Measurements from ENCODE around the gene CSNK1G3.
"Not testable (repeated sequence)": the region's sequence is repeated elsewhere in the genome, so short reads cannot be mapped to it uniquely, and the experiment has no call there.

CSNK1G3 gene

GRCh38 chr5:123601610-123602009 lies 89.6 kb downstream of the CSNK1G3 start:
- Histone ChIP-seq H3K9ac (ENCODE audit: low read depth, low read length) (no peak overlapping the region), H3K36me3 (ENCODE audit: control insufficient read depth, insufficient read depth, low read length) (peaks cover 22% of the 10 kb centered on the region), H3K27me3 (ENCODE audit: control insufficient read depth, insufficient read depth, low read length) (no peaks in the 10 kb centered on the region), H3K27ac (ENCODE audit: low read depth, low read length) (no peak overlapping the region), H3K4me3 (ENCODE audit: low read depth, low read length) (no peak overlapping the region), H3K9me3 (ENCODE audit: control insufficient read depth, insufficient read depth, low read length) (no peaks in the 10 kb centered on the region), H3K4me1 (ENCODE audit: control insufficient read depth, insufficient read depth, low read length) (0 out of 2 replicates have a peak, but pooled peaks cover 5% of the 10 kb centered on the region)

GRCh38 chr5:123605822-123606221 lies 93.8 kb downstream of the CSNK1G3 start:
- H3K9me3 ChIP-seq (ENCODE audit: control insufficient read depth, insufficient read depth, low read length): no peaks in the 10 kb centered on the region
- no peak overlapping the region for H3K27ac ChIP-seq (ENCODE audit: low read depth, low read length)
- no peaks in the 10 kb centered on the region for H3K27me3 ChIP-seq (ENCODE audit: control insufficient read depth, insufficient read depth, low read length)
- H3K4me1 ChIP-seq (ENCODE audit: control insufficient read depth, insufficient read depth, low read length): 0 out of 2 replicates have a peak, but pooled peaks cover 5% of the 10 kb centered on the region
- peaks cover 25% of the 10 kb centered on the region for H3K36me3 ChIP-seq (ENCODE audit: control insufficient read depth, insufficient read depth, low read length)
- no peak overlapping the region for H3K9ac ChIP-seq (ENCODE audit: low read depth, low read length)
- no peak overlapping the region for H3K4me3 ChIP-seq (ENCODE audit: low read depth, low read length)

GRCh38 chr5:123610209-123610608 lies 98.2 kb downstream of the CSNK1G3 start:
- Histone ChIP-seq H3K9ac (ENCODE audit: low read depth, low read length) (no peak overlapping the region), H3K4me3 (ENCODE audit: low read depth, low read length) (no peak overlapping the region), H3K27ac (ENCODE audit: low read depth, low read length) (no peak overlapping the region), H3K9me3 (ENCODE audit: control insufficient read depth, insufficient read depth, low read length) (no peaks in the 10 kb centered on the region), H3K36me3 (ENCODE audit: control insufficient read depth, insufficient read depth, low read length) (peaks cover 29% of the 10 kb centered on the region), H3K27me3 (ENCODE audit: control insufficient read depth, insufficient read depth, low read length) (no peaks in the 10 kb centered on the region), H3K4me1 (ENCODE audit: control insufficient read depth, insufficient read depth, low read length) (no peaks in the 10 kb centered on the region)

- Histone ChIP-seq H3K9ac (ENCODE audit: low read depth, low read length) (no peak overlapping the region), H3K4me1 (ENCODE audit: control insufficient read depth, insufficient read depth, low read length) (no peaks in the 10 kb centered on the region), H3K4me3 (ENCODE audit: low read depth, low read length) (no peak overlapping the region), H3K36me3 (ENCODE audit: control insufficient read depth, insufficient read depth, low read length) (peaks cover 26% of the 10 kb centered on the region), H3K27ac (ENCODE audit: low read depth, low read length) (no peak overlapping the region), H3K9me3 (ENCODE audit: control insufficient read depth, insufficient read depth, low read length) (no peaks in the 10 kb centered on the region), H3K27me3 (ENCODE audit: control insufficient read depth, insufficient read depth, low read length) (no peaks in the 10 kb centered on the region)
Observed at GRCh38 chr5:123610665-123611405, 98.9 kb downstream of the CSNK1G3 start.

- H3K9ac ChIP-seq (ENCODE audit: low read depth, low read length): no peak overlapping the region
- no peak overlapping the region for H3K27ac ChIP-seq (ENCODE audit: low read depth, low read length)
- H3K9me3 ChIP-seq (ENCODE audit: control insufficient read depth, insufficient read depth, low read length): no peaks in the 10 kb centered on the region
- no peaks in the 10 kb centered on the region for H3K4me1 ChIP-seq (ENCODE audit: control insufficient read depth, insufficient read depth, low read length)
- H3K4me3 ChIP-seq (ENCODE audit: low read depth, low read length): no peak overlapping the region
- no peaks in the 10 kb centered on the region for H3K27me3 ChIP-seq (ENCODE audit: control insufficient read depth, insufficient read depth, low read length)
- H3K36me3 ChIP-seq (ENCODE audit: control insufficient read depth, insufficient read depth, low read length): peaks cover 21% of the 10 kb centered on the region
Observed at GRCh38 chr5:123611406-123611709, 99.4 kb downstream of the CSNK1G3 start.

- Histone ChIP-seq H3K9me3 (ENCODE audit: control insufficient read depth, insufficient read depth, low read length) (no peaks in the 10 kb centered on the region), H3K36me3 (ENCODE audit: control insufficient read depth, insufficient read depth, low read length) (peaks cover 14% of the 10 kb centered on the region), H3K9ac (ENCODE audit: low read depth, low read length) (no peak overlapping the region), H3K27me3 (ENCODE audit: control insufficient read depth, insufficient read depth, low read length) (no peaks in the 10 kb centered on the region), H3K4me1 (ENCODE audit: control insufficient read depth, insufficient read depth, low read length) (no peaks in the 10 kb centered on the region), H3K4me3 (ENCODE audit: low read depth, low read length) (no peak overlapping the region), H3K27ac (ENCODE audit: low read depth, low read length) (no peak overlapping the region)
Observed at GRCh38 chr5:123617561-123617960, 105.6 kb downstream of the CSNK1G3 start.

- Histone ChIP-seq H3K4me3 (ENCODE audit: low read depth, low read length) (no peak overlapping the region), H3K9me3 (ENCODE audit: control insufficient read depth, insufficient read depth, low read length) (no peaks in the 10 kb centered on the region), H3K9ac (ENCODE audit: low read depth, low read length) (no peak overlapping the region), H3K36me3 (ENCODE audit: control insufficient read depth, insufficient read depth, low read length) (no peaks in the 10 kb centered on the region), H3K4me1 (ENCODE audit: control insufficient read depth, insufficient read depth, low read length) (no peaks in the 10 kb centered on the region), H3K27me3 (ENCODE audit: control insufficient read depth, insufficient read depth, low read length) (no peaks in the 10 kb centered on the region), H3K27ac (ENCODE audit: low read depth, low read length) (no peak overlapping the region)
Observed at GRCh38 chr5:123626051-123626450, 114.1 kb downstream of the CSNK1G3 start.

GRCh38 chr5:123628860-123629544 lies 117.0 kb downstream of the CSNK1G3 start:
- no peak overlapping the region for H3K9ac ChIP-seq (ENCODE audit: low read depth, low read length)
- H3K36me3 ChIP-seq (ENCODE audit: control insufficient read depth, insufficient read depth, low read length): no peaks in the 10 kb centered on the region
- H3K27ac ChIP-seq (ENCODE audit: low read depth, low read length): no peak overlapping the region
- no peaks in the 10 kb centered on the region for H3K9me3 ChIP-seq (ENCODE audit: control insufficient read depth, insufficient read depth, low read length)
- H3K4me1 ChIP-seq (ENCODE audit: control insufficient read depth, insufficient read depth, low read length): no peaks in the 10 kb centered on the region
- no peaks in the 10 kb centered on the region for H3K27me3 ChIP-seq (ENCODE audit: control insufficient read depth, insufficient read depth, low read length)
- H3K4me3 ChIP-seq (ENCODE audit: low read depth, low read length): no peak overlapping the region

- Histone ChIP-seq H3K4me1 (ENCODE audit: control insufficient read depth, insufficient read depth, low read length) (no peaks in the 10 kb centered on the region), H3K9ac (ENCODE audit: low read depth, low read length) (no peak overlapping the region), H3K27ac (ENCODE audit: low read depth, low read length) (no peak overlapping the region), H3K4me3 (ENCODE audit: low read depth, low read length) (no peak overlapping the region), H3K9me3 (ENCODE audit: control insufficient read depth, insufficient read depth, low read length) (no peaks in the 10 kb centered on the region), H3K27me3 (ENCODE audit: control insufficient read depth, insufficient read depth, low read length) (no peaks in the 10 kb centered on the region), H3K36me3 (ENCODE audit: control insufficient read depth, insufficient read depth, low read length) (no peaks in the 10 kb centered on the region)
Observed at GRCh38 chr5:123636006-123636405, 124.0 kb downstream of the CSNK1G3 start.

- H3K27me3 ChIP-seq (ENCODE audit: control insufficient read depth, insufficient read depth, low read length); H3K9me3 ChIP-seq (ENCODE audit: control insufficient read depth, insufficient read depth, low read length); H3K36me3 ChIP-seq (ENCODE audit: control insufficient read depth, insufficient read depth, low read length); H3K9ac ChIP-seq (ENCODE audit: low read depth, low read length); H3K4me3 ChIP-seq (ENCODE audit: low read depth, low read length); H3K27ac ChIP-seq (ENCODE audit: low read depth, low read length); H3K4me1 ChIP-seq (ENCODE audit: control insufficient read depth, insufficient read depth, low read length): not testable (repeated sequence)
Observed at GRCh38 chr5:123637028-123637427, 125.1 kb downstream of the CSNK1G3 start.

GRCh38 chr5:123639244-123639643 lies 127.3 kb downstream of the CSNK1G3 start:
- H3K9me3 ChIP-seq (ENCODE audit: control insufficient read depth, insufficient read depth, low read length): no peaks in the 10 kb centered on the region
- no peaks in the 10 kb centered on the region for H3K36me3 ChIP-seq (ENCODE audit: control insufficient read depth, insufficient read depth, low read length)
- no peak overlapping the region for H3K4me3 ChIP-seq (ENCODE audit: low read depth, low read length)
- H3K27ac ChIP-seq (ENCODE audit: low read depth, low read length): no peak overlapping the region
- no peaks in the 10 kb centered on the region for H3K4me1 ChIP-seq (ENCODE audit: control insufficient read depth, insufficient read depth, low read length)
- no peak overlapping the region for H3K9ac ChIP-seq (ENCODE audit: low read depth, low read length)
- no peaks in the 10 kb centered on the region for H3K27me3 ChIP-seq (ENCODE audit: control insufficient read depth, insufficient read depth, low read length)
